HEK293 (cell line): ENCODE results near the gene ARHGEF12.

Experiments used
- HOXA7 ChIP-seq: sonication (generic); formaldehyde crosslinking; IDR thresholded peaks from 2 replicates; pipeline ENCODE4 v1.8.1; 2022; ENCODE audit warnings: missing genetic modification reagents, borderline replicate concordance
- IKZF3 ChIP-seq: fragments of 450-650 bp; IDR thresholded peaks from 2 replicates; pipeline ENCODE4 v1.5.0; 2018; ENCODE audit warnings: missing biosample characterization, mild to moderate bottlenecking, missing genetic modification characterization, moderate library complexity
- ZNF121 ChIP-seq: fragments of 450-650 bp; formaldehyde crosslinking; IDR thresholded peaks from 2 replicates; pipeline ENCODE4 v1.5.1; 2016; ENCODE audit warnings: missing biosample characterization, missing genetic modification characterization
- ZNF529 ChIP-seq: fragments of 450-650 bp; formaldehyde crosslinking; IDR thresholded peaks from 2 replicates; pipeline ENCODE4 v1.5.1; 2017; ENCODE audit warnings: missing genetic modification characterization, missing biosample characterization; ENCODE audit not compliant: insufficient replicate concordance
- ZSCAN23 ChIP-seq: fragments of 450-650 bp; formaldehyde crosslinking; IDR thresholded peaks from 2 replicates; pipeline ENCODE4 v1.5.1; 2016; ENCODE audit warnings: missing biosample characterization, missing genetic modification characterization
- TF ChIP-seq, protein P1 (sequence below): fragments of 450-650 bp; formaldehyde crosslinking; IDR thresholded peaks from 2 replicates; pipeline ENCODE4 v1.5.1; 2016; ENCODE audit warnings: missing biosample characterization, missing genetic modification characterization

DNA sequence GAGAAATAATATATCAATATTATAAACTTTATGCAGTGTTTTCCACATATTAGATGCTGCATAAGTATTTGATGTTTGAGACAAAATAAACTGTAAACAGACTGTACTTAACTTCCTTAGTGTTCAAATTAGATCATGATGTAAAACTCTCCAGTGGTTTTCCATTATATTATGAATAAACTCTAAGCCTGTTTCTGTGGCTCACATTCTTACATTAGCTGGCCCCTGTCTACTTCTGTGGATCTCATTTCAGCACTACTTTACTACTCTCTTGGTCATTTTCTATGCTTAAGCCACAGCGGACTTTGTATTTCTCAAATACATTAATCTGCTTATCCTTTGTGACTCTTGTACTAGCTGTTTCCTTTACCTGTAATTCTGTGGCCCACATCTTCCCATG, 55.6 kb downstream of the ARHGEF12 start:
- TF ChIP-seq IKZF3 (no peak), ZNF529 (tag by site-specific recombination) (no peak), ZNF121 (tag by site-specific recombination) (no peak), HOXA7 (CRISPR knock-in tag) (no peak), ZSCAN23 (tag by site-specific recombination) (no peak)
- TF ChIP-seq, protein P1, sequence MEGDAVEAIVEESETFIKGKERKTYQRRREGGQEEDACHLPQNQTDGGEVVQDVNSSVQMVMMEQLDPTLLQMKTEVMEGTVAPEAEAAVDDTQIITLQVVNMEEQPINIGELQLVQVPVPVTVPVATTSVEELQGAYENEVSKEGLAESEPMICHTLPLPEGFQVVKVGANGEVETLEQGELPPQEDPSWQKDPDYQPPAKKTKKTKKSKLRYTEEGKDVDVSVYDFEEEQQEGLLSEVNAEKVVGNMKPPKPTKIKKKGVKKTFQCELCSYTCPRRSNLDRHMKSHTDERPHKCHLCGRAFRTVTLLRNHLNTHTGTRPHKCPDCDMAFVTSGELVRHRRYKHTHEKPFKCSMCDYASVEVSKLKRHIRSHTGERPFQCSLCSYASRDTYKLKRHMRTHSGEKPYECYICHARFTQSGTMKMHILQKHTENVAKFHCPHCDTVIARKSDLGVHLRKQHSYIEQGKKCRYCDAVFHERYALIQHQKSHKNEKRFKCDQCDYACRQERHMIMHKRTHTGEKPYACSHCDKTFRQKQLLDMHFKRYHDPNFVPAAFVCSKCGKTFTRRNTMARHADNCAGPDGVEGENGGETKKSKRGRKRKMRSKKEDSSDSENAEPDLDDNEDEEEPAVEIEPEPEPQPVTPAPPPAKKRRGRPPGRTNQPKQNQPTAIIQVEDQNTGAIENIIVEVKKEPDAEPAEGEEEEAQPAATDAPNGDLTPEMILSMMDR (tag by site-specific recombination), result no peak
